H9 (cell line): ENCODE data around the gene CD48. TPM values are rescaled to one million over a fixed set of nuclear protein-coding genes. Genes with fewer than 3 reads are reported as not detected.

ENCODE experiments used
- DNase-seq: peaks from one replicate; pipeline ENCODE4 v3.0.0-alpha.2; 2017
- H2AFZ ChIP-seq: one replicate; pipeline ENCODE4 v1.6.1; 2013; ENCODE audit warnings: mild to moderate bottlenecking, low read length, control low read depth, moderate library complexity
- H2AK5ac ChIP-seq: 2 replicates; pipeline ENCODE4 v1.6.1; 2013; ENCODE audit warnings: low read length, control low read depth, mixed read lengths; ENCODE audit not compliant: insufficient read length
- H2BK120ac ChIP-seq: one replicate; pipeline ENCODE4 v1.6.1; 2013; ENCODE audit warnings: low read depth, mild to moderate bottlenecking, low read length, control low read depth, inconsistent platforms; ENCODE audit not compliant: poor library complexity, severe bottlenecking
- H2BK12ac ChIP-seq: 2 replicates; pipeline ENCODE4 v1.6.1; 2013; ENCODE audit warnings: low read length, control low read depth, mixed read lengths, low read depth; ENCODE audit not compliant: insufficient read length
- H2BK15ac ChIP-seq: 2 replicates; pipeline ENCODE4 v1.6.1; 2013; ENCODE audit warnings: low read depth, low read length, control low read depth
- H2BK20ac ChIP-seq: one replicate; pipeline ENCODE4 v1.6.1; 2013; ENCODE audit warnings: low read depth, mild to moderate bottlenecking, low read length, control low read depth, inconsistent platforms; ENCODE audit not compliant: poor library complexity, severe bottlenecking
- H2BK5ac ChIP-seq: 2 replicates; pipeline ENCODE4 v1.6.1; 2013; ENCODE audit warnings: low read length, control low read depth, mixed read lengths; ENCODE audit not compliant: insufficient read length
- H3K14ac ChIP-seq: 2 replicates; pipeline ENCODE4 v1.6.1; 2013; ENCODE audit warnings: low read length, control low read depth; ENCODE audit not compliant: insufficient read depth
- H3K18ac ChIP-seq: 2 replicates; pipeline ENCODE4 v1.6.1; 2013; ENCODE audit warnings: low read depth, mild to moderate bottlenecking, mixed read lengths, low read length, control low read depth; ENCODE audit not compliant: insufficient read length
- H3K23ac ChIP-seq: 2 replicates; pipeline ENCODE4 v1.6.1; 2013; ENCODE audit warnings: low read length, control low read depth, mixed read lengths, low read depth; ENCODE audit not compliant: insufficient read length
- H3K23me2 ChIP-seq: 2 replicates; pipeline ENCODE4 v1.6.1; 2013; ENCODE audit warnings: low read depth, mild to moderate bottlenecking, mixed read lengths, low read length, control low read depth; ENCODE audit not compliant: insufficient read length, poor library complexity, severe bottlenecking
- H3K27ac ChIP-seq: 2 replicates; pipeline ENCODE4 v1.5.1; 2013; ENCODE audit warnings: low read length, control low read depth, mixed read lengths, low read depth; ENCODE audit not compliant: insufficient read length
- H3K27me3 ChIP-seq: 2 replicates; pipeline ENCODE4 v1.6.1; 2013; ENCODE audit warnings: low read length, control low read depth, inconsistent platforms; ENCODE audit not compliant: insufficient read depth
- H3K4ac ChIP-seq: 2 replicates; pipeline ENCODE4 v1.6.1; 2013; ENCODE audit warnings: low read depth, mild to moderate bottlenecking, control low read depth, inconsistent platforms, low read length, moderate library complexity
- H3K4me1 ChIP-seq: 2 replicates; pipeline ENCODE4 v1.6.1; 2013; ENCODE audit warnings: low read length, control low read depth, inconsistent platforms; ENCODE audit not compliant: insufficient read depth
- H3K4me2 ChIP-seq: 2 replicates; pipeline ENCODE4 v1.6.1; 2013; ENCODE audit warnings: low read length, control low read depth, mixed read lengths; ENCODE audit not compliant: insufficient read length, insufficient read depth
- H3K56ac ChIP-seq: 2 replicates; pipeline ENCODE4 v1.6.1; 2013; ENCODE audit warnings: low read depth, mild to moderate bottlenecking, mixed read lengths, low read length, control low read depth; ENCODE audit not compliant: insufficient read length
- H3K79me1 ChIP-seq: 2 replicates; pipeline ENCODE4 v1.6.1; 2013; ENCODE audit warnings: low read depth, mild to moderate bottlenecking, moderate library complexity, low read length, control low read depth, inconsistent platforms; ENCODE audit not compliant: insufficient read depth, poor library complexity, severe bottlenecking
- H3K79me2 ChIP-seq: 2 replicates; pipeline ENCODE4 v1.6.1; 2013; ENCODE audit warnings: low read length, control low read depth, inconsistent platforms; ENCODE audit not compliant: insufficient read depth
- H3K9ac ChIP-seq: 2 replicates; pipeline ENCODE4 v1.6.1; 2013; ENCODE audit warnings: low read length, control low read depth, mixed read lengths; ENCODE audit not compliant: insufficient read length; ENCODE audit errors: extremely low read depth
- H3K9me3 ChIP-seq: one replicate; pipeline ENCODE4 v1.6.1; 2013; ENCODE audit warnings: low read depth, low read length, inconsistent platforms; ENCODE audit not compliant: control insufficient read depth
- H3T11ph ChIP-seq: one replicate; pipeline ENCODE4 v1.6.1; 2013; ENCODE audit warnings: mild to moderate bottlenecking, low read length, control low read depth, inconsistent platforms
- H4K20me1 ChIP-seq: one replicate; pipeline ENCODE4 v1.6.1; 2013; ENCODE audit not compliant: control insufficient read depth, insufficient read length, insufficient read depth
- H4K5ac ChIP-seq: 2 replicates; pipeline ENCODE4 v1.6.1; 2013; ENCODE audit warnings: low read depth, mild to moderate bottlenecking, mixed read lengths, low read length, control low read depth; ENCODE audit not compliant: insufficient read length
- H4K8ac ChIP-seq: replicated peaks from 2 replicates; pipeline ENCODE4 v1.6.1; 2013; ENCODE audit warnings: low read length, control low read depth, mixed read lengths, low read depth; ENCODE audit not compliant: insufficient read length
- H4K91ac ChIP-seq: 2 replicates; pipeline ENCODE4 v1.6.1; 2013; ENCODE audit warnings: low read depth, mild to moderate bottlenecking, moderate library complexity, mixed read lengths, low read length, control low read depth; ENCODE audit not compliant: insufficient read length
- H3K27ac Mint-ChIP-seq, 3 experiments: 2 replicates in 2 of 3; 3 replicates in 1 of 3; pipeline ENCODE4 v1.8.0; 2020 to 2021; ENCODE audit warnings: mixed read lengths in 3 of 3, mild to moderate bottlenecking in 1 of 3, moderate library complexity in 1 of 3
- H3K27me3 Mint-ChIP-seq: 2 replicates; pipeline ENCODE4 v1.8.0; 2021; ENCODE audit warnings: low read depth, mild to moderate bottlenecking, moderate library complexity, mixed read lengths
- H3K36me3 Mint-ChIP-seq, 3 experiments: 2 replicates in 2 of 3; 3 replicates in 1 of 3; pipeline ENCODE4 v1.8.0; 2020 to 2021; ENCODE audit warnings: low read depth in 3 of 3, mixed read lengths in 3 of 3; ENCODE audit not compliant: insufficient read depth in 1 of 3
- H3K4me1 Mint-ChIP-seq, 2 experiments: 2 replicates each; pipeline ENCODE4 v1.8.0; 2020; ENCODE audit warnings: mixed read lengths in 2 of 2
- H3K4me3 Mint-ChIP-seq, 2 experiments: 2 replicates in 1 of 2; 3 replicates in 1 of 2; pipeline ENCODE4 v1.8.0; 2020 to 2021; ENCODE audit warnings: mild to moderate bottlenecking in 2 of 2, mixed read lengths in 2 of 2, moderate library complexity in 1 of 2
- H3K9me3 Mint-ChIP-seq, 2 experiments: 2 replicates in 1 of 2; 3 replicates in 1 of 2; pipeline ENCODE4 v1.8.0; 2020; ENCODE audit warnings: mild to moderate bottlenecking in 2 of 2, mixed read lengths in 2 of 2, moderate library complexity in 1 of 2
- WGBS: extraction: QIAGEN DNeasy Blood & Tissue Kit; methylation state at CpG from one replicate; pipeline ENCODE4 v1.1.7; 2013; ENCODE audit warnings: missing lambda C conversion rate, low lambda C conversion rate, mixed read lengths; ENCODE audit not compliant: insufficient read length; ENCODE audit errors: extremely low coverage; 5-methylcytosine and 5-hydroxymethylcytosine counted together
- total RNA-seq: library from RNA; stranded (reverse); gene quantifications from 2 replicates; pipeline ENCODE4 v1.2.1, GENCODE V29; 2021
- TF ChIP-seq, protein P1 (sequence below): fragments of 200-600 bp; sonication (generic); conservative IDR thresholded peaks from 3 replicates; pipeline ENCODE4 v1.8.0; 2021; ENCODE audit warnings: antibody characterized with exemption, mild to moderate bottlenecking

Gene CD48
- total RNA-seq, 1 experiment from 2014 or later: not detected

DNA sequence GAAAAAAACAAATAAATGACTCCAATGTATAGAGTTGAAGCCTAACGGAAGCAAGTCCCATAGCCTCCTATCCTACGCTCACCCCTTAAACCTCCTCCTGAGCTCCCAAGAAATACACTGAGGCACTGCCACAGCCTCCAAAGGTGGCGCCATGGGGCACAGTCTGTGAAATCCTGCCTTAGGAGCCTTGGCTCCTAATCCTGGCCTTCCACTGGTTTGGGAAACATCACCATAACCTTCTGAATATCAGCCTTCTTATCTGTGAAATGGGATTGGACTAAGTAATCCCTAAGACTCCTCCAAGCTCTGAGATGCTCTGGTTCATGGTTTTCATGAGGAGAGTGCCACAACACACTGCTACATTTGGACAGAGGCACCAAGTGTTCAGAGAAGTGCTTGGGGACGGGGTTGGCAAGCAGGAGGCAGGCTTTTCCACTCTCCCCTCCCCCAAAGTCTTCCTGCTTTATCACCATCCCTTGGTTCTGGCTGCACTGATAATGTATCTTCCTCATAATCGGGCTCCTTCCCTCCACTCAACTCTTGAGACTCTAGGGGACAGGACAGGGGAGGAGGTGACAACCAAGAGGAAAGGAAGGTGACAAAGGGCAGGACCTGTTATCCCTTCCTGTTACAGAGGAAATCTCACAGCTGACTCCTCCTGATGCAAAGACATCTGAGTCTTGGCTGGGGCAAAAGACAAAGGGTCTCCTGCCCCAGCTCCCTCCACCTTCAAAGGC is 30.2 kb upstream of the CD48 start:
- no peak overlapping the region for H2BK120ac ChIP-seq
- no peak overlapping the region for H2AFZ ChIP-seq
- H2BK5ac ChIP-seq: no peak overlapping the region
- H3K56ac ChIP-seq: no peak overlapping the region
- no peak for DNase-seq
- H4K8ac ChIP-seq: no peak overlapping the region
- H2BK20ac ChIP-seq: no peak overlapping the region
- H3K18ac ChIP-seq: no peak overlapping the region
- H4K20me1 ChIP-seq: no peaks in the 10 kb centered on the region
- H4K5ac ChIP-seq: no peak overlapping the region
- WGBS: no CpG with 5 or more reads among the region's 5 CpGs
- no peaks in the 10 kb centered on the region for H3K79me1 ChIP-seq
- no peak overlapping the region for H3T11ph ChIP-seq
- H3K23me2 ChIP-seq: no peaks in the 10 kb centered on the region
- no peak overlapping the region for H2BK12ac ChIP-seq
- Mint-ChIP-seq H3K27me3 (peaks cover 4% of the 10 kb centered on the region), H3K27ac (no peak overlapping the region), H3K36me3 (peaks cover 0 to 4% (median 4%) of the 10 kb centered on the region in 3 experiments; a peak in 3 of 7 replicates), H3K4me3 (no peak overlapping the region), H3K4me1 (peaks cover 16 to 22% of the 10 kb centered on the region in 2 experiments), H3K9me3 (peaks cover 4 to 9% of the 10 kb centered on the region in 2 experiments; a peak in 4 of 5 replicates)
- H3K23ac ChIP-seq: no peak overlapping the region
- no peak overlapping the region for H3K4ac ChIP-seq
- H3K27me3 ChIP-seq: no peaks in the 10 kb centered on the region
- H2BK15ac ChIP-seq: no peak overlapping the region
- no peak overlapping the region for H3K9ac ChIP-seq
- H3K4me1 ChIP-seq: peaks cover 7% of the 10 kb centered on the region; the same call in 1 of the 2 replicates
- no peak overlapping the region for H4K91ac ChIP-seq
- no peak overlapping the region for H3K4me2 ChIP-seq
- TF ChIP-seq, protein P1, sequence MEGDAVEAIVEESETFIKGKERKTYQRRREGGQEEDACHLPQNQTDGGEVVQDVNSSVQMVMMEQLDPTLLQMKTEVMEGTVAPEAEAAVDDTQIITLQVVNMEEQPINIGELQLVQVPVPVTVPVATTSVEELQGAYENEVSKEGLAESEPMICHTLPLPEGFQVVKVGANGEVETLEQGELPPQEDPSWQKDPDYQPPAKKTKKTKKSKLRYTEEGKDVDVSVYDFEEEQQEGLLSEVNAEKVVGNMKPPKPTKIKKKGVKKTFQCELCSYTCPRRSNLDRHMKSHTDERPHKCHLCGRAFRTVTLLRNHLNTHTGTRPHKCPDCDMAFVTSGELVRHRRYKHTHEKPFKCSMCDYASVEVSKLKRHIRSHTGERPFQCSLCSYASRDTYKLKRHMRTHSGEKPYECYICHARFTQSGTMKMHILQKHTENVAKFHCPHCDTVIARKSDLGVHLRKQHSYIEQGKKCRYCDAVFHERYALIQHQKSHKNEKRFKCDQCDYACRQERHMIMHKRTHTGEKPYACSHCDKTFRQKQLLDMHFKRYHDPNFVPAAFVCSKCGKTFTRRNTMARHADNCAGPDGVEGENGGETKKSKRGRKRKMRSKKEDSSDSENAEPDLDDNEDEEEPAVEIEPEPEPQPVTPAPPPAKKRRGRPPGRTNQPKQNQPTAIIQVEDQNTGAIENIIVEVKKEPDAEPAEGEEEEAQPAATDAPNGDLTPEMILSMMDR: peak; percentile 44
- no peak overlapping the region for H3K27ac ChIP-seq
- H3K79me2 ChIP-seq: no peaks in the 10 kb centered on the region
- no peak overlapping the region for H3K14ac ChIP-seq
- no peak overlapping the region for H2AK5ac ChIP-seq
- H3K9me3 ChIP-seq: no peaks in the 10 kb centered on the region
